Tibial nerve (tissue), 3 donors: ENCODE data around the gene SLC25A30.
"Not testable (repeated sequence)": the region's sequence is repeated elsewhere in the genome, so short reads cannot be mapped to it uniquely, and the experiment has no call there.

Source experiments
- CTCF ChIP-seq, 5 experiments: fragments of 200-600 bp in 3 of 5; fragments of 450-650 bp in 2 of 5; sonication (generic) in 3 of 5; IDR thresholded peaks; one replicate each; pipeline ENCODE4 v1.5.1; 2016 to 2019; ENCODE audit warnings: antibody characterized with exemption in 5 of 5, mild to moderate bottlenecking in 3 of 5, moderate library complexity in 2 of 5
- POLR2A ChIP-seq, 2 donors: fragments of 450-650 bp; IDR thresholded peaks; one replicate each; pipeline ENCODE4 v1.6.1; 2017; ENCODE audit warnings: antibody characterized with exemption in 2 of 2, mild to moderate bottlenecking in 2 of 2, moderate library complexity in 2 of 2

DNA sequence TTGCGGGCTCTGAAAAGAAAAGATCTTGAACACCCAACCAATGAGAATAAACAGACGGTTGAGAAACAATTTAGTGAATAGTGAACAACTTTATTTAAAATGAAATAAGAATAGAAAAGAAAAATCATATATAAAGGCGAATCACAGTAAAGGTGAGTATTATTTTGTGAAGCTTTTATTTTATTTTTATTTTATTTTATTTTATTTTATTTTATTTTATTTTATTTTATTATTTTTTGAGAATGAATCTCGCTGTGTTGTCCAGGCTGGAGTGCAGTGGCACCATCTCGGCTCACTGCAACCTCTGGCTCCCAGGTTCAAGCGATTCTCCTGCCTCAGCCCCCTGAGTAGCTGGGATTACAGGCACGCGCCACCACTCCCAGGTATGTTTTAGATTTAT, 74.1 kb downstream of the SLC25A30 start:
- not testable (repeated sequence) for TF ChIP-seq CTCF, POLR2A (IDR thresholded peaks at IDR 0.05)
